ENCODE data around the gene CD99L2. TPM values are rescaled to one million over a fixed set of nuclear protein-coding genes. Genes with fewer than 3 reads are reported as not detected.

CD99L2 gene
- total RNA-seq, 1 experiment from 2014 or later: 29.5 TPM

DNA sequence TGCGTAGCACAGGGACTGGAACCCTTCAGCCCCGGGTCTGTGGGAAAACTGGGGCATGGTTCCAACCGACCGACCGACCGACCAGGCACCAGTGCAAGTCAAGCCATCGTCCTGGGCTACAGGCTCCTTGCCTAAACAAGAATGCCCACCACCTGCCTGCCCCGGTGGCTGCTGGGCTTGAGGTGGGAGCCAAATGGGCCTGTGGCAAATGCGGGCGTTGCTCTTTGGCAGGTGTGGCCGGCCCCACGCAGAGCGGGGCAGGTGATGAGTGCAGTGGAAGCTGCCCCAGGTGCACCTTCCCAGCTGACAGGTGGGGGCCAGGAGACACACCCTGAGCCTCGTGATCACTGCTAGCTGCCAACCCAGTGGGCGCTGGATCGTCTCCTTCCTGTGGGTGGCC lies 127.4 kb downstream of the CD99L2 start:
- Histone ChIP-seq H3K27ac (ENCODE audit: low read depth, low read length, poor library complexity, severe bottlenecking) (no peak overlapping the region), H3K36me3 (ENCODE audit: insufficient read depth, low read length, poor library complexity, severe bottlenecking) (no peaks in the 10 kb centered on the region), H3K4me1 (ENCODE audit: insufficient read depth, low read length, poor library complexity, severe bottlenecking) (no peaks in the 10 kb centered on the region), H3K9me3 (ENCODE audit: low read depth, low read length, poor library complexity, severe bottlenecking) (no peaks in the 10 kb centered on the region), H3K27me3 (replicated peaks; ENCODE audit: insufficient read depth, low read depth, low read length, poor library complexity) (no peaks in the 10 kb centered on the region), H3K4me3 (ENCODE audit: low read depth, low read length, poor library complexity, severe bottlenecking) (no peak overlapping the region)
- DNase-seq (ENCODE audit: low spot score): no peak
- no TSS peak for BruUV-seq (replicated peaks)
- ChIA-PET CTCF (interaction anchor here (1.6 kb wide), 1 partner anchor 311 kb away, joined by 39 read pairs; no protein-coding TSS in a partner anchor), POLR2A (ENCODE audit: low non-redundant PET) (no interaction called here)
- intact Hi-C loops (cut with micrococcal nuclease; ENCODE audit: unreplicated experiment): loop anchor here (5.0 kb wide), 1 partner anchor 911 kb away; no protein-coding TSS in a partner anchor
- no peak for TF ChIP-seq EZH2 (IDR thresholded peaks at IDR 0.05; ENCODE audit: borderline replicate concordance, low read depth, low read length, poor library complexity, severe bottlenecking)
- TF ChIP-seq, protein P1, sequence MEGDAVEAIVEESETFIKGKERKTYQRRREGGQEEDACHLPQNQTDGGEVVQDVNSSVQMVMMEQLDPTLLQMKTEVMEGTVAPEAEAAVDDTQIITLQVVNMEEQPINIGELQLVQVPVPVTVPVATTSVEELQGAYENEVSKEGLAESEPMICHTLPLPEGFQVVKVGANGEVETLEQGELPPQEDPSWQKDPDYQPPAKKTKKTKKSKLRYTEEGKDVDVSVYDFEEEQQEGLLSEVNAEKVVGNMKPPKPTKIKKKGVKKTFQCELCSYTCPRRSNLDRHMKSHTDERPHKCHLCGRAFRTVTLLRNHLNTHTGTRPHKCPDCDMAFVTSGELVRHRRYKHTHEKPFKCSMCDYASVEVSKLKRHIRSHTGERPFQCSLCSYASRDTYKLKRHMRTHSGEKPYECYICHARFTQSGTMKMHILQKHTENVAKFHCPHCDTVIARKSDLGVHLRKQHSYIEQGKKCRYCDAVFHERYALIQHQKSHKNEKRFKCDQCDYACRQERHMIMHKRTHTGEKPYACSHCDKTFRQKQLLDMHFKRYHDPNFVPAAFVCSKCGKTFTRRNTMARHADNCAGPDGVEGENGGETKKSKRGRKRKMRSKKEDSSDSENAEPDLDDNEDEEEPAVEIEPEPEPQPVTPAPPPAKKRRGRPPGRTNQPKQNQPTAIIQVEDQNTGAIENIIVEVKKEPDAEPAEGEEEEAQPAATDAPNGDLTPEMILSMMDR (conservative IDR thresholded peaks at IDR 0.05; ENCODE audit: low read depth, low read length): no peak

DNA sequence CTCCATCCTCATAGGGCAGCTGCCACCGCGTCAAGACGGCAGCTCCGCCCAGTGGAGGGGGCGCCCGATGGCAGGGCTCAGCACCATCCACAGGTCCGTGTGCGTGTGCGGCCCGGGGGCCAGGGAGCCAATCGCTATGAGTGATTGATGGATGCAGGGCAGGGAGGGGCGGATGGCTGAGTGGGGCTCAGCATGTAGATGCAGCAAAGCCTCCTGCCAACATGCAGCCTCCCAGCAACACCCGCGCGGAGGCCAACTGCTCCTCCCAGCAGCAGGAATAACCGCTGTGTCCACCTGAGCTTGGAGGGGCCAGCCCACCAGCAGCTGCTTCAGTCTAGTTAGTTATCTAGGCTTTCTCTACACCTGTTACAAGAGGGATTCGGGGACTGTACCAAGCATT lies 127.8 kb downstream of the CD99L2 start:
- Histone ChIP-seq H3K27me3 (replicated peaks; ENCODE audit: insufficient read depth, low read depth, low read length, poor library complexity) (no peaks in the 10 kb centered on the region), H3K36me3 (ENCODE audit: insufficient read depth, low read length, poor library complexity, severe bottlenecking) (no peaks in the 10 kb centered on the region), H3K4me3 (ENCODE audit: low read depth, low read length, poor library complexity, severe bottlenecking) (no peak overlapping the region), H3K4me1 (ENCODE audit: insufficient read depth, low read length, poor library complexity, severe bottlenecking) (no peaks in the 10 kb centered on the region), H3K27ac (ENCODE audit: low read depth, low read length, poor library complexity, severe bottlenecking) (no peak overlapping the region), H3K9me3 (ENCODE audit: low read depth, low read length, poor library complexity, severe bottlenecking) (no peaks in the 10 kb centered on the region)
- TF ChIP-seq, protein P1 (conservative IDR thresholded peaks at IDR 0.05; ENCODE audit: low read depth, low read length): no peak
- TF ChIP-seq EZH2 (IDR thresholded peaks at IDR 0.05; ENCODE audit: borderline replicate concordance, low read depth, low read length, poor library complexity, severe bottlenecking): no peak
- intact Hi-C loops (cut with micrococcal nuclease; ENCODE audit: unreplicated experiment): loop anchor here (5.0 kb wide), 1 partner anchor 912 kb away; no protein-coding TSS in a partner anchor
- BruUV-seq (replicated peaks): no TSS peak
- ChIA-PET POLR2A (ENCODE audit: low non-redundant PET) (no interaction called here), CTCF (no interaction called here)
- DNase-seq (ENCODE audit: low spot score): no peak

DNA sequence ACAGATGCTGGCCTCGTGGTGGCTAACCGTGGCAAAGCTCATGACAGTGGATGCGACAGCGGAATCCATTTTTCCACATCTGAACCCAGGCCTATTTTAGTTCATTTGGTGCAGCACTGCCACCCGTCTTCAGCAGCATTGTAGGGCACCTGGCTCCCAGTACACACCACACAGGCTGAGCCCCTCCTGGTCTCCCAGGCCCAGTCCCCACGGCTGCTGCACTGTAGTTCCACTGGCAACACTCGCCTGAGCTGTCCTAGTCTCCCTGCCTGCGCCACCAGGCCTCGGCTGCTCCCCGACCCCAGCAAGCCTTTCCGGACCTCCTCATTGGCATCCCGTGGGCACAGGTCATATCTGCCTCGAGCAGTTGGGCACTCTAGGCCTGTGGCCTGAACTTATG lies 129.1 kb downstream of the CD99L2 start:
- DNase-seq (ENCODE audit: low spot score): no peak
- Histone ChIP-seq H3K27me3 (replicated peaks; ENCODE audit: insufficient read depth, low read depth, low read length, poor library complexity) (no peaks in the 10 kb centered on the region), H3K9me3 (ENCODE audit: low read depth, low read length, poor library complexity, severe bottlenecking) (no peaks in the 10 kb centered on the region), H3K4me3 (ENCODE audit: low read depth, low read length, poor library complexity, severe bottlenecking) (no peak overlapping the region), H3K4me1 (ENCODE audit: insufficient read depth, low read length, poor library complexity, severe bottlenecking) (no peaks in the 10 kb centered on the region), H3K36me3 (ENCODE audit: insufficient read depth, low read length, poor library complexity, severe bottlenecking) (no peaks in the 10 kb centered on the region), H3K27ac (ENCODE audit: low read depth, low read length, poor library complexity, severe bottlenecking) (no peak overlapping the region)
- ChIA-PET POLR2A (ENCODE audit: low non-redundant PET) (no interaction called here), CTCF (no interaction called here)
- TF ChIP-seq, protein P1 (conservative IDR thresholded peaks at IDR 0.05; ENCODE audit: low read depth, low read length): no peak
- TF ChIP-seq EZH2 (IDR thresholded peaks at IDR 0.05; ENCODE audit: borderline replicate concordance, low read depth, low read length, poor library complexity, severe bottlenecking): no peak
- BruUV-seq (replicated peaks): no TSS peak
- intact Hi-C loops (cut with micrococcal nuclease; ENCODE audit: unreplicated experiment): no loop called here

Data from A673 (cell line).